OCI-LY3 (cell line): ENCODE results near the gene WWOX.

Experiments used
- CTCF ChIP-seq: fragments of 200-600, 300-600 bp; sonication (generic); IDR thresholded peaks from 2 replicates; pipeline ENCODE4 v1.5.1; 2014; ENCODE audit warnings: antibody characterized with exemption, low read length, low read depth
- EZH2phosphoT487 ChIP-seq: fragments of 200-600 bp; shearing (Covaris generic); IDR thresholded peaks from 2 replicates; pipeline ENCODE4 v1.6.1; 2018; ENCODE audit warnings: antibody characterized with exemption, mixed run types, low read depth

- TF ChIP-seq CTCF, result no peak
- no peak for TF ChIP-seq EZH2phosphoT487
Observed at GRCh38 chr16:78788696-78789095, 689.2 kb downstream of the WWOX start.
